ENCODE measurements around the gene MAP4K1.
A peak's percentile ranks its signal among the peaks of the same experiment; 100 is the strongest.

MAP4K1 gene

GRCh38 chr19:38664503-38665211 is 46.9 kb upstream of the MAP4K1 start (continued):
- TF ChIP-seq ZNF529 (tag by site-specific recombination; IDR thresholded peaks at IDR 0.05; ENCODE audit: insufficient replicate concordance), result no peak
- TF ChIP-seq RBAK (tag by site-specific recombination; IDR thresholded peaks at IDR 0.05), result no peak
- no peak for TF ChIP-seq ZNF514 (tag by site-specific recombination; IDR thresholded peaks at IDR 0.05)
- no peak for TF ChIP-seq ZFP41 (tag by site-specific recombination; IDR thresholded peaks at IDR 0.05; ENCODE audit: borderline replicate concordance)
- TF ChIP-seq ZBTB8A (tag by site-specific recombination; IDR thresholded peaks at IDR 0.05), result no peak
- TF ChIP-seq ZNF146 (tag by site-specific recombination; IDR thresholded peaks at IDR 0.05), result no peak
- no peak for TF ChIP-seq ZNF548 (tag by site-specific recombination; IDR thresholded peaks at IDR 0.05)
- no peak for TF ChIP-seq ZNF558 (tag by site-specific recombination; IDR thresholded peaks at IDR 0.05)
- no peak for TF ChIP-seq GLI4 (tag by site-specific recombination; IDR thresholded peaks at IDR 0.05)
- no peak for TF ChIP-seq SP3 (tag by site-specific recombination; IDR thresholded peaks at IDR 0.05)
- TF ChIP-seq ZNF280D (tag by site-specific recombination; IDR thresholded peaks at IDR 0.05), result no peak
- no peak for TF ChIP-seq ZNF701 (tag by site-specific recombination; IDR thresholded peaks at IDR 0.05)
- no peak for TF ChIP-seq ZNF768 (tag by site-specific recombination; IDR thresholded peaks at IDR 0.05)
- peak; percentile 27; the same call in 1 of the 2 replicates for TF ChIP-seq ZNF366 (tag by site-specific recombination; conservative IDR thresholded peaks at IDR 0.05)
- no peak for TF ChIP-seq ZNF223 (tag by site-specific recombination; IDR thresholded peaks at IDR 0.05)
- no peak for TF ChIP-seq ZNF121 (tag by site-specific recombination; IDR thresholded peaks at IDR 0.05)
- no peak for TF ChIP-seq ZNF776 (tag by site-specific recombination; IDR thresholded peaks at IDR 0.05; ENCODE audit: borderline replicate concordance)
- no peak for TF ChIP-seq TRIM28 (IDR thresholded peaks at IDR 0.05; ENCODE audit: borderline replicate concordance, low read length)
- no peak for TF ChIP-seq ZNF248 (tag by site-specific recombination; IDR thresholded peaks at IDR 0.05)
- TF ChIP-seq TCF7L2 (IDR thresholded peaks at IDR 0.05; ENCODE audit: borderline replicate concordance, low read depth, low read length), result no peak
- no peak for TF ChIP-seq ZNF433 (tag by site-specific recombination; IDR thresholded peaks at IDR 0.05; ENCODE audit: low read depth)
- no peak; the same call in 1 of the 2 replicates for TF ChIP-seq ZNF24 (tag by site-specific recombination; IDR thresholded peaks at IDR 0.05)
- no peak for TF ChIP-seq ZNF266 (tag by site-specific recombination; IDR thresholded peaks at IDR 0.05; ENCODE audit: low read depth)
- TF ChIP-seq ZNF747 (tag by site-specific recombination; IDR thresholded peaks at IDR 0.05), result no peak
- TF ChIP-seq ZNF155 (tag by site-specific recombination; IDR thresholded peaks at IDR 0.05), result no peak
- TF ChIP-seq ZNF610 (tag by site-specific recombination; IDR thresholded peaks at IDR 0.05; ENCODE audit: borderline replicate concordance), result no peak
- TF ChIP-seq ZNF157 (tag by site-specific recombination; IDR thresholded peaks at IDR 0.05), result no peak
- TF ChIP-seq ZBTB49 (tag by site-specific recombination; IDR thresholded peaks at IDR 0.05; ENCODE audit: low read depth), result no peak
- TF ChIP-seq EGR2 (tag by site-specific recombination; IDR thresholded peaks at IDR 0.05; ENCODE audit: low read depth), result peak; percentile 83
- no peak for TF ChIP-seq ZNF202 (tag by site-specific recombination; IDR thresholded peaks at IDR 0.05; ENCODE audit: borderline replicate concordance)
- TF ChIP-seq IKZF3 (tag by site-specific recombination; IDR thresholded peaks at IDR 0.05), result peak; percentile 65; the same call in 1 of the 2 replicates
- TF ChIP-seq ZFP69B (tag by site-specific recombination; IDR thresholded peaks at IDR 0.05), result no peak; the same call in 1 of the 2 replicates
- no peak for TF ChIP-seq ZNF658 (tag by site-specific recombination; IDR thresholded peaks at IDR 0.05)
- no peak for TF ChIP-seq ZNF140 (tag by site-specific recombination; IDR thresholded peaks at IDR 0.05)
- no peak for TF ChIP-seq KLF7 (tag by site-specific recombination; IDR thresholded peaks at IDR 0.05; ENCODE audit: borderline replicate concordance)
- no peak for TF ChIP-seq ZNF704 (tag by site-specific recombination; IDR thresholded peaks at IDR 0.05)
